Bone marrow (tissue), 2 donors: Measurements from ENCODE around the gene RBX1.
"Not testable (repeated sequence)": the region's sequence is repeated elsewhere in the genome, so short reads cannot be mapped to it uniquely, and the experiment has no call there.

Experiments used
- DNase-seq, 2 donors: peaks; one replicate each; lab custom pipeline; 2025; lab: John Stamatoyannopoulos, UW

Gene RBX1

GRCh38 chr22:40950962-40951794 lies at the start of gene RBX1:
Gene RBX1, plus strand, starts transcription at chr22:40951378. Its CDS starts 21 bp downstream, at chr22:40951399.
- peak; percentile 99 to 100 for DNase-seq

GRCh38 chr22:40904101-40904500 lies 47.1 kb upstream of the RBX1 start:
- DNase-seq: no peak

- DNase-seq: no peak
These were observed 42.3 kb upstream of the RBX1 start for GRCh38 chr22:40908895-40909294.

GRCh38 chr22:40911772-40912171 lies 39.4 kb upstream of the RBX1 start:
- DNase-seq: no peak

- DNase-seq: not testable (repeated sequence)
These were observed 38.2 kb upstream of the RBX1 start for GRCh38 chr22:40912987-40913386.

GRCh38 chr22:40919446-40919845 lies 31.7 kb upstream of the RBX1 start:
- DNase-seq: no peak

GRCh38 chr22:40920526-40920925 lies 30.7 kb upstream of the RBX1 start:
- DNase-seq: no peak

GRCh38 chr22:40922484-40923303 lies 28.5 kb upstream of the RBX1 start:
- peak; percentile 1 to 86 for DNase-seq

GRCh38 chr22:40928657-40929056 lies 22.5 kb upstream of the RBX1 start:
- no peak for DNase-seq

- no peak for DNase-seq
These were observed 18.8 kb upstream of the RBX1 start for GRCh38 chr22:40932396-40932795.

- no peak for DNase-seq
These were observed 12.0 kb upstream of the RBX1 start for GRCh38 chr22:40939202-40939601.

- DNase-seq: no peak
These were observed 822 bp downstream of the RBX1 start for GRCh38 chr22:40951795-40952605.

- no peak for DNase-seq
These were observed 2.3 kb downstream of the RBX1 start for GRCh38 chr22:40953471-40953870.

- DNase-seq: no peak
These were observed 2.9 kb downstream of the RBX1 start for GRCh38 chr22:40954113-40954512.

- DNase-seq: no peak
These were observed 4.4 kb downstream of the RBX1 start for GRCh38 chr22:40955571-40955970.

GRCh38 chr22:40957601-40958000 lies 6.4 kb downstream of the RBX1 start:
- no peak for DNase-seq

GRCh38 chr22:40958299-40958698 lies 7.1 kb downstream of the RBX1 start:
- no peak for DNase-seq

- DNase-seq: no peak
These were observed 9.0 kb downstream of the RBX1 start for GRCh38 chr22:40960145-40960544.

- DNase-seq: no peak
These were observed 15.0 kb downstream of the RBX1 start for GRCh38 chr22:40965936-40966725.

GRCh38 chr22:40966726-40967085 lies 15.5 kb downstream of the RBX1 start:
- no peak for DNase-seq

- DNase-seq: no peak
These were observed 16.1 kb downstream of the RBX1 start for GRCh38 chr22:40967111-40967760.
